KOPT-K1 (cell line): ENCODE results near the gene FBXO27.
"Not testable (repeated sequence)": the region's sequence is repeated elsewhere in the genome, so short reads cannot be mapped to it uniquely, and the experiment has no call there.

ENCODE experiments used
- H3K27ac ChIP-seq: fragments of 200-600 bp; sonication (generic); 2 replicates; pipeline ENCODE4 v1.5.1; 2016; ENCODE audit warnings: antibody characterized with exemption, mild to moderate bottlenecking, low read depth, low read length; ENCODE audit not compliant: poor library complexity, severe bottlenecking
- H3K36me3 ChIP-seq: fragments of 200-600 bp; sonication (generic); 2 replicates; pipeline ENCODE4 v1.5.1; 2017; ENCODE audit warnings: antibody characterized with exemption, mild to moderate bottlenecking, low read length, moderate library complexity; ENCODE audit not compliant: insufficient read depth
- H3K9me3 ChIP-seq: fragments of 200-600 bp; sonication (generic); 2 replicates; pipeline ENCODE4 v1.5.1; 2017; ENCODE audit warnings: antibody characterized with exemption, low read length, mild to moderate bottlenecking; ENCODE audit not compliant: insufficient read depth, poor library complexity, severe bottlenecking

FBXO27 gene

GRCh38 chr19:39017026-39017425 is 15.3 kb downstream of the FBXO27 start:
- Histone ChIP-seq H3K36me3 (no peaks in the 10 kb centered on the region), H3K9me3 (no peaks in the 10 kb centered on the region), H3K27ac (no peak overlapping the region)

GRCh38 chr19:39014037-39014436 is 18.3 kb downstream of the FBXO27 start:
- Histone ChIP-seq H3K9me3 (peaks cover 12% of the 10 kb centered on the region), H3K36me3 (no peaks in the 10 kb centered on the region), H3K27ac (no peak overlapping the region)

- Histone ChIP-seq H3K27ac (no peak overlapping the region), H3K36me3 (no peaks in the 10 kb centered on the region), H3K9me3 (peaks cover 12% of the 10 kb centered on the region)
Observed at GRCh38 chr19:39009001-39009400, 23.3 kb downstream of the FBXO27 start.

- H3K27ac ChIP-seq = no peak overlapping the region
- H3K9me3 ChIP-seq = peaks cover 12% of the 10 kb centered on the region
- H3K36me3 ChIP-seq = no peaks in the 10 kb centered on the region
Observed at GRCh38 chr19:39008137-39008536, 24.2 kb downstream of the FBXO27 start.

- Histone ChIP-seq H3K27ac (no peak overlapping the region), H3K36me3 (no peaks in the 10 kb centered on the region)
Observed at GRCh38 chr19:39007096-39007495, 25.3 kb downstream of the FBXO27 start.

GRCh38 chr19:39004403-39004802 is 27.9 kb downstream of the FBXO27 start:
- no peak overlapping the region for H3K27ac ChIP-seq
- no peaks in the 10 kb centered on the region for H3K9me3 ChIP-seq
- H3K36me3 ChIP-seq = no peaks in the 10 kb centered on the region

More at GRCh38 chr19:39007096-39007495, 25.3 kb downstream of the FBXO27 start:
- peaks cover 12% of the 10 kb centered on the region for H3K9me3 ChIP-seq

GRCh38 chr19:39003796-39004195 is 28.6 kb downstream of the FBXO27 start:
- H3K27ac ChIP-seq = no peak overlapping the region
- H3K36me3 ChIP-seq = no peaks in the 10 kb centered on the region
- H3K9me3 ChIP-seq = no peaks in the 10 kb centered on the region

- H3K27ac ChIP-seq = no peak overlapping the region
Observed at GRCh38 chr19:39003188-39003587, 29.2 kb downstream of the FBXO27 start.

GRCh38 chr19:39001041-39001440 is 31.3 kb downstream of the FBXO27 start:
- no peaks in the 10 kb centered on the region for H3K9me3 ChIP-seq
- no peaks in the 10 kb centered on the region for H3K36me3 ChIP-seq
- H3K27ac ChIP-seq = no peak overlapping the region

More at GRCh38 chr19:39003188-39003587, 29.2 kb downstream of the FBXO27 start:
- no peaks in the 10 kb centered on the region for H3K36me3 ChIP-seq
- no peaks in the 10 kb centered on the region for H3K9me3 ChIP-seq

- not testable (repeated sequence) for H3K9me3 ChIP-seq, H3K27ac ChIP-seq, H3K36me3 ChIP-seq
Observed at GRCh38 chr19:38997576-38997975, 34.8 kb downstream of the FBXO27 start.

- Histone ChIP-seq H3K27ac (no peak overlapping the region), H3K9me3 (no peaks in the 10 kb centered on the region), H3K36me3 (no peaks in the 10 kb centered on the region)
Observed at GRCh38 chr19:38993271-38993670, 39.1 kb downstream of the FBXO27 start.

- Histone ChIP-seq H3K36me3 (no peaks in the 10 kb centered on the region), H3K9me3 (no peaks in the 10 kb centered on the region), H3K27ac (no peak overlapping the region)
Observed at GRCh38 chr19:38990949-38991697, 41.2 kb downstream of the FBXO27 start.

GRCh38 chr19:38989614-38990013 is 42.7 kb downstream of the FBXO27 start:
- H3K36me3 ChIP-seq = not testable (repeated sequence)

GRCh38 chr19:38989066-38989605 is 43.2 kb downstream of the FBXO27 start:
- no peak overlapping the region for H3K27ac ChIP-seq
- no peaks in the 10 kb centered on the region for H3K36me3 ChIP-seq
- peaks cover 8% of the 10 kb centered on the region for H3K9me3 ChIP-seq

More at GRCh38 chr19:38989614-38990013, 42.7 kb downstream of the FBXO27 start:
- not testable (repeated sequence) for H3K9me3 ChIP-seq, H3K27ac ChIP-seq

- H3K36me3 ChIP-seq, H3K27ac ChIP-seq, H3K9me3 ChIP-seq: not testable (repeated sequence)
Observed at GRCh38 chr19:38988627-38989026, 43.7 kb downstream of the FBXO27 start.

GRCh38 chr19:38987745-38988144 is 44.6 kb downstream of the FBXO27 start:
- not testable (repeated sequence) for H3K27ac ChIP-seq, H3K9me3 ChIP-seq, H3K36me3 ChIP-seq
